HEK293 (cell line): Measurements from ENCODE around the gene CACNA2D1.

Experiments
- CTCF ChIA-PET: fragments of 350-600 bp; formaldehyde crosslinking; extraction: SDS; loops from one replicate; lab custom pipeline; 2021; ENCODE audit warnings: antibody characterized with exemption; lab: Yijun Ruan, JAX
- POLR2A ChIA-PET: fragments of 300-600 bp; formaldehyde crosslinking; extraction: SDS; loops from one replicate; lab custom pipeline; 2020; ENCODE audit warnings: antibody characterized with exemption, inconsistent platforms; lab: Yijun Ruan, JAX
- H3K27ac ChIP-seq: fragments of 200-500 bp; sonication (Bioruptor generic); 2 replicates; pipeline ENCODE4 v1.5.1; 2014; ENCODE audit warnings: low read depth, low read length, control low read depth, inconsistent platforms; ENCODE audit errors: extremely low read depth
- H3K36me3 ChIP-seq, 2 experiments: fragments of 200-500 bp in 1 of 2; sonication (Bioruptor generic) in 1 of 2; 1 replicate in 1 of 2; 2 replicates in 1 of 2; pipeline ENCODE4 v1.5.1; 2014 to 2017; ENCODE audit warnings: inconsistent platforms in 2 of 2, low read length in 2 of 2; ENCODE audit not compliant: control insufficient read depth in 2 of 2, insufficient read depth in 1 of 2
- H3K4me1 ChIP-seq: fragments of 200-500 bp; sonication (Bioruptor generic); 2 replicates; pipeline ENCODE4 v1.5.1; 2014; ENCODE audit warnings: mild to moderate bottlenecking, low read length, inconsistent platforms; ENCODE audit not compliant: control insufficient read depth, insufficient read depth
- H3K4me3 ChIP-seq: 2 replicates; pipeline ENCODE4 v1.5.1; 2011; ENCODE audit warnings: low read depth, mild to moderate bottlenecking, control low read depth, low read length, moderate library complexity
- H3K9me3 ChIP-seq: fragments of 200-500 bp; sonication (Bioruptor generic); 2 replicates; pipeline ENCODE4 v1.5.1; 2014; ENCODE audit warnings: low read depth, low read length, inconsistent platforms; ENCODE audit not compliant: control insufficient read depth, insufficient read depth
- GFI1B ChIP-seq: fragments of 450-650 bp; formaldehyde crosslinking; IDR thresholded peaks from 2 replicates; pipeline ENCODE4 v1.5.1; 2016; ENCODE audit warnings: missing biosample characterization, missing genetic modification characterization
- OVOL3 ChIP-seq: fragments of 450-650 bp; formaldehyde crosslinking; IDR thresholded peaks from 2 replicates; pipeline ENCODE4 v1.5.1; 2016; ENCODE audit warnings: missing biosample characterization, missing genetic modification characterization
- SP3 ChIP-seq: fragments of 450-650 bp; formaldehyde crosslinking; IDR thresholded peaks from 2 replicates; pipeline ENCODE4 v1.5.1; 2016; ENCODE audit warnings: missing biosample characterization, missing genetic modification characterization
- WT1 ChIP-seq: fragments of 450-650 bp; formaldehyde crosslinking; IDR thresholded peaks from 2 replicates; pipeline ENCODE4 v1.5.1; 2016; ENCODE audit warnings: missing biosample characterization, missing genetic modification characterization
- YY1 ChIP-seq: fragments of 450-650 bp; formaldehyde crosslinking; IDR thresholded peaks from 2 replicates; pipeline ENCODE4 v1.5.1; 2018; ENCODE audit warnings: missing biosample characterization, missing genetic modification characterization
- ZBTB11 ChIP-seq: fragments of 450-650 bp; formaldehyde crosslinking; conservative IDR thresholded peaks from 2 replicates; pipeline ENCODE4 v1.5.1; 2016; ENCODE audit warnings: low read depth, missing biosample characterization, missing genetic modification characterization
- ZBTB17 ChIP-seq: fragments of 450-650 bp; formaldehyde crosslinking; IDR thresholded peaks from 2 replicates; pipeline ENCODE4 v1.5.1; 2016; ENCODE audit warnings: missing biosample characterization, missing genetic modification characterization
- ZBTB6 ChIP-seq: fragments of 450-650 bp; formaldehyde crosslinking; IDR thresholded peaks from 2 replicates; pipeline ENCODE4 v1.5.1; 2017; ENCODE audit warnings: missing biosample characterization, missing genetic modification characterization
- ZFP41 ChIP-seq: fragments of 450-650 bp; formaldehyde crosslinking; IDR thresholded peaks from 2 replicates; pipeline ENCODE4 v1.5.1; 2016; ENCODE audit warnings: missing biosample characterization, missing genetic modification characterization, borderline replicate concordance
- ZNF133 ChIP-seq: fragments of 450-650 bp; formaldehyde crosslinking; IDR thresholded peaks from 2 replicates; pipeline ENCODE4 v1.5.1; 2016; ENCODE audit warnings: missing biosample characterization, missing genetic modification characterization
- ZNF184 ChIP-seq: fragments of 450-650 bp; IDR thresholded peaks from 2 replicates; pipeline ENCODE4 v1.5.1; 2018; ENCODE audit warnings: missing biosample characterization, mild to moderate bottlenecking, missing genetic modification characterization
- ZNF202 ChIP-seq: fragments of 450-650 bp; formaldehyde crosslinking; IDR thresholded peaks from 2 replicates; pipeline ENCODE4 v1.5.1; 2016; ENCODE audit warnings: missing biosample characterization, missing genetic modification characterization, borderline replicate concordance
- ZNF24 ChIP-seq: fragments of 450-650 bp; formaldehyde crosslinking; IDR thresholded peaks from 2 replicates; pipeline ENCODE4 v1.5.1; 2016; ENCODE audit warnings: missing biosample characterization, missing genetic modification characterization
- ZNF558 ChIP-seq: fragments of 450-650 bp; formaldehyde crosslinking; IDR thresholded peaks from 2 replicates; pipeline ENCODE4 v1.5.1; 2016; ENCODE audit warnings: missing biosample characterization, missing genetic modification characterization
- ZNF639 ChIP-seq: fragments of 450-650 bp; formaldehyde crosslinking; IDR thresholded peaks from 2 replicates; pipeline ENCODE4 v1.5.1; 2016; ENCODE audit warnings: missing biosample characterization, missing genetic modification characterization
- ZNF701 ChIP-seq: fragments of 450-650 bp; formaldehyde crosslinking; IDR thresholded peaks from 2 replicates; pipeline ENCODE4 v1.5.1; 2016; ENCODE audit warnings: missing biosample characterization, missing genetic modification characterization
- ZSCAN18 ChIP-seq: fragments of 450-650 bp; formaldehyde crosslinking; IDR thresholded peaks from 2 replicates; pipeline ENCODE4 v1.5.1; 2016; ENCODE audit warnings: missing biosample characterization, missing genetic modification characterization
- ZSCAN5A ChIP-seq: fragments of 450-650 bp; formaldehyde crosslinking; IDR thresholded peaks from 2 replicates; pipeline ENCODE4 v1.5.1; 2016; ENCODE audit warnings: missing biosample characterization, missing genetic modification characterization

The CACNA2D1 gene

GRCh38 chr7:82156168-82156567 lies 287.4 kb downstream of the CACNA2D1 start (continued):
- TF ChIP-seq OVOL3 (tag by site-specific recombination): peak; percentile 93
- no peak for TF ChIP-seq GFI1B (tag by site-specific recombination)
- TF ChIP-seq ZSCAN5A: no peak
- TF ChIP-seq ZBTB17 (tag by site-specific recombination): peak; percentile 51; the same call in 1 of the 2 replicates
- 0 out of 2 replicates have a peak, but pooled peaks have one; percentile 30 for TF ChIP-seq WT1 (tag by site-specific recombination)
- TF ChIP-seq ZBTB6: no peak
- TF ChIP-seq, all 188 proteins: peak for 33

- CTCF ChIA-PET: no interaction called here
- Histone ChIP-seq H3K4me1 (peaks cover 26% of the 10 kb centered on the region), H3K27ac (no peak overlapping the region), H3K9me3 (no peaks in the 10 kb centered on the region), H3K4me3 (no peak overlapping the region), H3K36me3 (no peaks in the 10 kb centered on the region)
- POLR2A ChIA-PET: no interaction called here
- TF ChIP-seq ZNF184 (tag by site-specific recombination) (peak; percentile 95), ZNF202 (tag by site-specific recombination) (no peak)
Measured at GRCh38 chr7:82154728-82155127, 288.8 kb downstream of the CACNA2D1 start.

- Histone ChIP-seq H3K4me3 (no peak overlapping the region), H3K9me3 (no peaks in the 10 kb centered on the region), H3K4me1 (peaks cover 25% of the 10 kb centered on the region), H3K36me3 (no peaks in the 10 kb centered on the region), H3K27ac (no peak overlapping the region)
- CTCF ChIA-PET: interaction anchor here (0.7 kb wide), 1 partner anchor 330 kb away, joined by 3 read pairs; no protein-coding TSS in a partner anchor
- POLR2A ChIA-PET: no interaction called here
- TF ChIP-seq ZBTB11 (tag by site-specific recombination): no peak
- no peak for TF ChIP-seq ZNF133 (tag by site-specific recombination)
- TF ChIP-seq ZSCAN18 (tag by site-specific recombination): no peak
- no peak for TF ChIP-seq YY1 (tag by site-specific recombination)
Measured at GRCh38 chr7:82153776-82154175, 289.8 kb downstream of the CACNA2D1 start.

- H3K27ac ChIP-seq: no peak overlapping the region
- no peaks in the 10 kb centered on the region for H3K36me3 ChIP-seq
- peaks cover 18% of the 10 kb centered on the region for H3K4me1 ChIP-seq
- CTCF ChIA-PET: no interaction called here
- no peaks in the 10 kb centered on the region for H3K9me3 ChIP-seq
- POLR2A ChIA-PET: no interaction called here
- TF ChIP-seq ZNF24 (no peak), ZNF639 (tag by site-specific recombination) (no peak), ZNF558 (tag by site-specific recombination) (no peak), ZFP41 (tag by site-specific recombination) (no peak), ZNF701 (tag by site-specific recombination) (no peak), SP3 (tag by site-specific recombination) (no peak)
- TF ChIP-seq, all 188 proteins: peak for 0
- no peak overlapping the region for H3K4me3 ChIP-seq
Measured at GRCh38 chr7:82152858-82153257, 290.7 kb downstream of the CACNA2D1 start.
